RPMI7951 (cell line): ENCODE measurements around the gene CCDC172. TPM values are rescaled to one million over a fixed set of nuclear protein-coding genes. Genes with fewer than 3 reads are reported as not detected.
"Not testable (repeated sequence)": the region's sequence is repeated elsewhere in the genome, so short reads cannot be mapped to it uniquely, and the experiment has no call there.

Source experiments
- DNase-seq: peaks from one replicate; pipeline ENCODE4 v3.0.0-alpha.2; 2012; ENCODE audit warnings: low read depth
- total RNA-seq: library from RNA; depleted of rRNA; stranded (reverse); fragments of >200 nt; shearing (Covaris generic); gene quantifications from 2 replicates; pipeline ENCODE4 v1.2.3, GENCODE V29; 2014

CCDC172 gene
- total RNA-seq, 1 experiment from 2014 or later, result not detected

GRCh38 chr10:116331815-116332214 lies 7.6 kb downstream of the CCDC172 start:
- DNase-seq, result no peak

DNA sequence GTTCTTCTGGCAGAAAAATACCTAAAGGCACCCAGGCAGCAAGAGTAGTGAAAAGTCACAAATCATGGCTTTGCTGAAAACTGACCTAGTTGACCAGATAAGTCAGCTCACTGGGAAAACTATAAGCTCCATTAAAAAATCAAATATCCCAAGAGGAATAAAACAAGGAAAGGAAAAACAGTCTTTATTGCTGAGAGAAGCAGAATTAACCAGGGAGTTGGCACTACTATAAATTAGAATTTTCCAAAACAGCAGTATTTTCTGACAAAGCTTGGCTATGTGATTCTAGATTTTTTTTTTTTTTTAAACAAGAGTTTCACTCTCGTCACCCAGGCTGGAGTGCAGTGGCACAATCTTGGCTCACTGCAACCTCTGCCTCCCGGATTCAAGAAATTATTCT lies 12.6 kb downstream of the CCDC172 start:
- DNase-seq, result no peak

- DNase-seq, result no peak
Observed at GRCh38 chr10:116352125-116352524, 27.9 kb downstream of the CCDC172 start.

DNA sequence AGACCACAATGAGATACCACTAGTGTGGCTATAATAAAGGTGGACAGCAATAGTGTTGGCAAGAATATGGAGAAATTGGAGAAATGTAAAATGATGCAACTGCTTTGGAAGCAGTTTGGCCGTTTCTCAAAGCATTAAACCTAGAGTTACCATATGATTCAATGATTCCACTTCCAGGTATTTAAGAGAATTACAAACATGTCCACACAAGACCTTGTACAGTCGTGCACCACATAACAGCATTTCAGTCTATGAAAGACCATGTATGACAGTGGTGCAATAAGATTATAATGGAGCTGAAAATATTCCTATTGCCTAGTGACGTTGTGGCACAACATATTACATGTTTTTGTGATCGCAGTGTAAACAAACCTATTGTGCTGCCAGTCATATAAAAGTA lies 29.6 kb downstream of the CCDC172 start:
- DNase-seq, result no peak

DNA sequence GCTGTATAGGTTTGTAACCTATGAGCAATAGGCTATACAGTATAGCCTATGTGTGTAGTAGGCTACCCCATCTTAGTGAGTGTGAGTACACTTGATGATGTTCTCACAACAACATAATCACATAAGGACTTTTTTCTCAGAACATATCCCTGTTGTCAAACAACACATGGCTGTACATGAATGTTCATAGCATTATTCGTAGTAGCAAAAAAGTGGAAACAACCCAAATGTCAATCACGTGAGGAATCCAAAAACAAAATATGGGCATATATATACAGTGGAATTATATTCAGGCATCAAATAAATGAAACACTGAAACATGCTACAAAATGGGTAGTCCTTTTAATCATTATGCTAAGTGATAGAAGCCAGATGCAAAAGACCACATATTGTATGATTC lies 31.1 kb downstream of the CCDC172 start:
- DNase-seq, result no peak

- no peak for DNase-seq
Observed at GRCh38 chr10:116356833-116357232, 32.6 kb downstream of the CCDC172 start.

- no peak for DNase-seq
Observed at GRCh38 chr10:116364868-116365267, 40.6 kb downstream of the CCDC172 start.

DNA sequence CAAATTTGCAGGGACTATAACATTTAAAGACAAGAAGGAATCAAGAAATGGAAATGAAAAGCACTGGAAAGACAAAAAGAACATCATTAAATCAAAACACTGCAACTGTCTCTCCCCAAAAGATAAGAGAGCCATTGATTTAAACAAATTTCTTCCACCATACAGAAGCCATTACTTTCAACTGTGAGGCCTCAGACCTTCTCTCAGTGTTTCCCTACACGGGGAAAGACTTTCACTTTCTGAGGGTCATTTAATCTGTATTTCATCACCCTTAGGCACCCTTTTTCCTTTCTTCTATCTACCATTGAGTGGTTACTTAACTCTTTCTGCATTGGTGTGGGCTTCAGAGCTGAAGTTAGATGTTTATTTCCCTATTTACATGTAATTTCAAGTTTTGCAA lies 47.5 kb downstream of the CCDC172 start:
- DNase-seq, result no peak

DNA sequence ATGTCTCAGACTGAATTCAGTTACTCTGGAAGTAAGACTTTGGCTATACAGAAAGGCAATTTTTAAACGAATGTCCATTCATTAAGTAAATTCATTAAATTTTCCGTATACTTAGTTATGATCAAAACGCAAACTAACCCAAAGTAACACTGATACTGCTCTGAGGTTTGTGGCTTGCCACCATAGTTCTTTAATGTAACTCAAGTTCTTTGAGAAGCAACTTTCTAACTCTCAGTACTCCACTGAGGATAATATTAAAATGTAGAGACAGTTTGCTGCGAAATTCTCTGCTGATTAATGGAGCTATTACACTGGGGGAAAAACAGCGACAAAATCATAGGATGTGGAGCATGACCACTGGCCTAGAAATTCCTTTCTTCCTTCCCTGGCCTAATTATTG lies 58.0 kb downstream of the CCDC172 start:
- no peak for DNase-seq

DNA sequence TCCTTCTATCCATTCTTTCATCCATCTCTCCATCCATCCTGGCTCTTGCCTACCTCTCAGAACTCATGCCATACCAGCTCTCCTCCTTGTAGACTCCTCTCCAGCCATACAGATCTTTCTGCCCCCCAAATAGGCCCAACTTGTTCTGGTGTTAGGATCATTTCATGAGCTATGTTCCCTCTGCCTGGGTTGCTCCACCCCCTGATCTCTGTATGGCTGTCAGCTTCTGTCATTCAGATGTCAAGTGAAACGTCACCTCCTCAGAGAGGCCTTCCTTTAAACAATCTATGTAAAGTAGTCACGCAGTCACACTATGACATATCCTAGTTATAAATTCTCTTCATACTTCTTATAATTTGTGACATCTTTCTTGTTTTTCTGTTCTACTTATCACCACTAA lies 61.1 kb downstream of the CCDC172 start:
- no peak for DNase-seq

DNA sequence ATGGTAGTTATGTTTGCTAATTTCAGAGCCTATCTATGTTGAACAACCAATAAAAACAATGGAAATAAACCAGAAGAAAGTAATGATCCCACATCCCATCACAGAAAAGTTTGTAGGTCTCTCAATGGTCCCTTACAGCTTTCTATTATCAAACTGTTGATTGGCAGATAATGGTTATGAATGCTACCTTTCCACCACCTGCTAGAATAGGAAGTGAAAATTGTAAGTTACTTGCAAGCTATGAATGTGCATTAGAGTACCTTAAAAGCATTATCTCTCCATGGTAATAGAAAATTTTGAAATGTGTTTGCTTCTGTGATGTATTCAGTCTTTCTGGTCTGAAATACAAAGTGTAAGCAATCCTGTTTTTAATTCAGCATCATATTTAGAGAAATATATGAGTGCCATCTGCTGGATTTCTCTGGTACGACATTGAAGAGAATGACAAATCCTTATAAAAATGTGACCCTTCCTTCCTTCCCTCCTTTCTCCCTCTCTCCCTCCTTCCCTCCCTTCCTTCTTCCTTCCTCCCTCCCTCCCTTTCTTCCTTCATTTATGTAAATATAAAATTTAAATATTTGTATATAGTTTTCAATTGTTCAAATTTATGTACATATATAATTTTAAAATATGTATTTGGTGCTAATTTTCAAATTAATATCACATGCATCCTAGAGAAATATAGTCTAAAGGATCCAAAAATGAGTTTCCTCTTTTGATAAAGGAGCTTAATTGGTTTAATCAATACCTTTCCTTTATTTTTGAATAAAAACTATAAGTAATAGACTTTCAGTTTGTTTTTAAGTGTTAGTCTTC lies 62.0 kb downstream of the CCDC172 start:
- DNase-seq, result peak; percentile 9

GRCh38 chr10:116393246-116393831 lies 69.1 kb downstream of the CCDC172 start:
- not testable (repeated sequence) for DNase-seq

- DNase-seq, result no peak
Observed at GRCh38 chr10:116395223-116395985, 71.2 kb downstream of the CCDC172 start.

DNA sequence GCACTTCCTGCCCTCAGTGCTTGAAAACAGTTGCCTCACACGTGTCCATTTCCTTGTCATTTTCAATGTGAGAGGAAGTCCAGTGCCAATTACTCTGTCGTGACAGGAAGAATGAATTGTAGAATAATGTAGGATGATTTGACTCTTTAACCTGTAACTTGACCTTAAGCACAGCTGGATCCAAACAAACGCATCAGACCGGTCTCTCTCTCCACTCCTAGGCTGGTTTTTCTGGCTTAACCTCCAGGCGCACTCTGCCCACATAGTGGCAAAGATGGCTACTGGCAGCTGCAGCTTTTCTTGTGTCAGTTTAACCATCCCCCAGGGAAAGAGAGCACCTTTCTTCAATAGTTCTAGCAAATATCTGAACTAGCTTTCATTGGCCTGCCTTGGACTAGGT lies 74.0 kb downstream of the CCDC172 start:
- DNase-seq, result no peak

- DNase-seq, result no peak
Observed at GRCh38 chr10:116402858-116403257, 78.6 kb downstream of the CCDC172 start.

GRCh38 chr10:116403740-116404250 lies 79.5 kb downstream of the CCDC172 start:
- DNase-seq, result no peak

- no peak for DNase-seq
Observed at GRCh38 chr10:116408719-116409118, 84.5 kb downstream of the CCDC172 start.

- no peak for DNase-seq
Observed at GRCh38 chr10:116410351-116410750, 86.1 kb downstream of the CCDC172 start.

GRCh38 chr10:116417821-116418220 lies 93.6 kb downstream of the CCDC172 start:
- DNase-seq, result no peak

GRCh38 chr10:116418389-116418788 lies 94.1 kb downstream of the CCDC172 start:
- no peak for DNase-seq

GRCh38 chr10:116421815-116422214 lies 97.6 kb downstream of the CCDC172 start:
- no peak for DNase-seq

GRCh38 chr10:116427671-116428070 lies 103.4 kb downstream of the CCDC172 start, which contains the start of gene PNLIPRP3:
TSS of gene PNLIPRP3 (plus strand) at chr10:116427847. CDS start at chr10:116428013, 166 bp downstream.
- no peak for DNase-seq
